IPS-18c (cell line): ENCODE measurements around the gene PPCDC.

ENCODE experiments used
- H3K4me3 ChIP-seq: 2 replicates; pipeline ENCODE4 v1.7.0; 2013; ENCODE audit warnings: low read depth, mild to moderate bottlenecking, low read length, moderate library complexity; ENCODE audit not compliant: insufficient read depth
- H3K9me3 ChIP-seq: one replicate; pipeline ENCODE4 v1.6.1; 2013; ENCODE audit warnings: mild to moderate bottlenecking, low read length, moderate library complexity; ENCODE audit not compliant: control insufficient read depth, insufficient read depth

The PPCDC gene

GRCh38 chr15:75032395-75032794 lies 9.0 kb downstream of the PPCDC start:
- Histone ChIP-seq H3K9me3 (no peaks in the 10 kb centered on the region), H3K4me3 (no peak overlapping the region)

GRCh38 chr15:75033809-75034208 lies 10.4 kb downstream of the PPCDC start:
- no peaks in the 10 kb centered on the region for H3K9me3 ChIP-seq
- H3K4me3 ChIP-seq: no peak overlapping the region

GRCh38 chr15:75034615-75035014 lies 11.2 kb downstream of the PPCDC start:
- H3K4me3 ChIP-seq: no peak overlapping the region
- no peaks in the 10 kb centered on the region for H3K9me3 ChIP-seq

- Histone ChIP-seq H3K4me3 (no peak overlapping the region), H3K9me3 (no peaks in the 10 kb centered on the region)
Measured at GRCh38 chr15:75036212-75036616, 12.8 kb downstream of the PPCDC start.

DNA sequence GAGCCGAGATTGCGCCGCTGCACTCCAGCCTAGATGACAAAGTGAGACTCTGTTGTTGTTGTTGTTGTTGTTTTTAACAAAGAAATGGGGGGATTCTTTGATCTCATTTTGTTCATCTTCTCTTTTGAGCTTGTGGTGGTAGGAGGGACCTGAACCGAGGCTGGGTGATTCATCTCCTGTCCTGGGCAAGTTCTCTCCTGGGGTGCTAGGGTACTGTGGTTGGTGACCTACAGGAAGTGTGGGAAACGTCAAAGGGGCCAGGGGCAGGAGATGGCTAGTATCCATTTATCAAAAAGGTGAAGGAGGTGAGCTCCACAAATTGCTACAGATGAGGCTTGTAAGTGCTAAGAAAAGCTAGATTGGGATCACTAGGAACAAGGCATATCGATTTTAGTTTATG lies 14.3 kb downstream of the PPCDC start:
- H3K4me3 ChIP-seq: no peak overlapping the region
- no peaks in the 10 kb centered on the region for H3K9me3 ChIP-seq

- Histone ChIP-seq H3K4me3 (no peak overlapping the region), H3K9me3 (no peaks in the 10 kb centered on the region)
Measured at GRCh38 chr15:75038231-75038630, 14.8 kb downstream of the PPCDC start.

- Histone ChIP-seq H3K4me3 (no peak overlapping the region), H3K9me3 (no peaks in the 10 kb centered on the region)
Measured at GRCh38 chr15:75042730-75043508, 19.5 kb downstream of the PPCDC start.

GRCh38 chr15:75043509-75044257 lies 20.3 kb downstream of the PPCDC start:
- no peak overlapping the region for H3K4me3 ChIP-seq
- H3K9me3 ChIP-seq: no peaks in the 10 kb centered on the region

GRCh38 chr15:75044258-75044878 lies 21.0 kb downstream of the PPCDC start:
- H3K9me3 ChIP-seq: no peaks in the 10 kb centered on the region
- H3K4me3 ChIP-seq: no peak overlapping the region

GRCh38 chr15:75045332-75046015 lies 22.1 kb downstream of the PPCDC start:
- Histone ChIP-seq H3K4me3 (no peak overlapping the region), H3K9me3 (no peaks in the 10 kb centered on the region)

DNA sequence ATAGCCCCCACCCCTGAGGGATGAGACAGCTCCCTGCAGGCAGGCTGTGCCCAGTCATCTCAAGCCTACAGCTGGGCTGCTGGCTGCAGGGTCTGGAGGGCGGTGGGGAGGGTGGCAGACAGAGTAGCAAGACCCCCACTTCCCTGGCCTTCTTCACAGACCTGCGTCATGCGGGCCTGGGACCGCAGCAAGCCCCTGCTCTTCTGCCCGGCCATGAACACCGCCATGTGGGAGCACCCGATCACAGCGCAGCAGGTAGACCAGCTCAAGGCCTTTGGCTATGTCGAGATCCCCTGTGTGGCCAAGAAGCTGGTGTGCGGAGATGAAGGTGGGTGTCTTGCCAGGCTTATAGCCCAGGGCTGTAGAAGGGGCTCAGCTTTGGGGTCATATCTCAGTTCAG lies 25.0 kb downstream of the PPCDC start:
- Histone ChIP-seq H3K4me3 (no peak overlapping the region), H3K9me3 (no peaks in the 10 kb centered on the region)

DNA sequence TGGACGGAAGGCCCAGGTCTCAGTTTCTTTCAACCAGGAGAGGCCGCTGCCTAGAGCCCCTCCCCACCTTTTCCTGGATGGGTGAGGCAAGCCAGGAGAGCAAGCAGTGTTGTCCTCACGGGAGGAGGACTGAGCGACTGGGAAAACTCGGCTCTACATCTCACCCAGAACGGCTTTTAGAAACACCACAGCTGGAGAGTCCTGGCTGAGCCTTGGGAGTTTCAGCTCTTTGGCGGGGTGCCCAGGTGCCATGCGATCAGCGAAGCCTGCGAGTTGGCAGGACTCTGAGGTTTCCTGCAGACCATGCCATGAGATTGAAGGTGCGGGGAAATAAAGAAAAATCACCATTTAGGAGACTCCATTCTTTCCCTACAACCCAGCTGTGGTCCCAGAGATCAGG lies 26.0 kb downstream of the PPCDC start:
- Histone ChIP-seq H3K4me3 (no peak overlapping the region), H3K9me3 (no peaks in the 10 kb centered on the region)

GRCh38 chr15:75050283-75050682 lies 26.9 kb downstream of the PPCDC start:
- Histone ChIP-seq H3K4me3 (no peak overlapping the region), H3K9me3 (no peaks in the 10 kb centered on the region)

DNA sequence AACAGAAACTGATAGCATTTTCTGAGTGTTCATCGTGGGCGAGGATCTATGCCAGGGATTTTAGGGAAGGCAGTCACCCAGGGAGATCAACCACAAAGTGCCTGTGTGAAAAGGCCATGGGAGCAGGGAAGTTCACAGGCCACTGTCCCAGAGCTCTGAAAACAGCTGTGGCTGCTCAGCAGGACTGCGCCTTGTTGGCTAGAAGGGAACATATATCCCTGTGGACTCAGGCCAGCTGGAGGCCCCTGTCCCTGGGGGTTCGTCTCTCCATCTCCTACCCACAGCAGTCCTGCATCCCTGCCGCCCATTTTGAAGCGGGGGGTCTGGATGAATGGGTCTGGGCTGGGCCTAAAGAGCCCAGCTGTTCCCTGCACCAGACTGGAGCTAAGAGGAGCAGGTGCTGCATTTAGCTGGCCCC lies 27.8 kb downstream of the PPCDC start:
- H3K9me3 ChIP-seq: no peaks in the 10 kb centered on the region
- H3K4me3 ChIP-seq: no peak overlapping the region

DNA sequence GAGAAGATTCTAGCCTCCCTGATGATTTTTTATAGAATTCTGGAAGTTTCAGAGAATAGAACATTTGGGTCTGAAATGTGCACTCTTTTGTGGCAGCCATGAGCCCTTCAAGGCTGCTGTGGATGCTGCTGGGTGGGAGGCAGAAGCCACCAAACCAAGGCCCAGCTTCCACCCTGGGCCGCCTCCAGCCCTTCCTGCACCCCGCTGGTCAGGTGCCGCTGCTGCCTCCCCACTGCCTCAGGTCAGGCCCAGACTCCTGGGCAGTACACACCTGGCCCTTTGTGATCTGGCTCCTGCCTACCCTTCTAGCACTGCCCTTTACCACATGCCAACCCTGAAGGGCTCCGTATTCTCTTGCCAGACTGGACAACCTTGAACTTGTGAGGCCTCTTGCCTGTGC lies 28.3 kb downstream of the PPCDC start:
- Histone ChIP-seq H3K4me3 (no peak overlapping the region), H3K9me3 (no peaks in the 10 kb centered on the region)

DNA sequence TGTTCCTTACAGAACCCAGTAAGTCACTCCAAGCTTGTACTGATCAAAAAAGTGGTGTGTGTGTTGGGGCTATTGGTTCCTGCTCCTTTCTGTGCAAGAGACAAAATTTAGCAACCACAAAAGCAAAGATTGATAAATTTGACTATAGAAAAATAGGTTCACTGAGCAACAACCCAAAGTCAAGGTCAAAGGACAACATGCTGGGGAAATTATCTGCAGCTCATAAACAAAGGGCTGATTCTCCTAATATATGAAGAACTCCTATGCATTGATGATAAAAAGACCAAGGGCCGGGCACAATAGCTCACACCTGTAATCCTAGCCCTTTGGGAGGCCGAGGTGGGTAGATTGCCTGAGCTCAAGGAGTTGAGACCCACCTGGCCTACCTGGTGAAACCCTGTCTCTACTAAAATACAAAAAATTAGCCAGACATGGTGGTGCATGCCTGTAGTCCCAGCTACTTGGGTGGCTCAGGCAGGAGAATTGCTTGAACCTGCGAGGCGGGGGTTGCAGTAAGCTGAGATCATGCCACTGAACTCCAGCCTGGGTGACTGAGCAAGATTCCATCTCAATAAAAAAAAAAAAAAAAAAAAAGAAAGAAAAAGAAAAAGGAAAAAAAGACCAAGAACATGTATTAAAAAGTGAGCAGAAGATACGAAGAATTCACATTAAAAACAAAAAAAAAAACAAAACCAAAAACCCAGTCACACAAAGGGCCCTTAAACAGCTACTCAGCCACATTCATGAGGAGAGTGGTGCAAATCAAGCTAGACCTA lies 29.8 kb downstream of the PPCDC start:
- no peaks in the 10 kb centered on the region for H3K9me3 ChIP-seq
- no peak overlapping the region for H3K4me3 ChIP-seq

DNA sequence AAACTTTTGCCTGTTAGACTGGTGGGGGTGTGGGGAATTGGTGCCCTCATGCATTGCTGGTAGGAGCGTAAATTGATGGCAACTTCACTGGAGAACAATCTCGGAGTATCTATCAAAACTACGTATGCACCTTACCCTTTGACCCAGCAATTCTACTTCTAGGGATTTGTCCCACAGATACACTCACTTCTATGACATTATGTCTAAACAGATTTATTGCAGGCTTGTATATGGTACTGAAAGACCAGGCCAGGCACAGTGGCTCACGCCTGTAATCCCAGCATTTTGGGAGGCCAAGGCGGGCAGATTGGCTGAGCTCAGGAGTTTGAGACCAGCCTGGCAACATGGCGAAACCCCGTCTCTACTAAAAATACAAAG lies 30.3 kb downstream of the PPCDC start:
- Histone ChIP-seq H3K4me3 (no peak overlapping the region), H3K9me3 (no peaks in the 10 kb centered on the region)
